Measurements from ENCODE around the gene TLE1. TPM values are rescaled to one million over a fixed set of nuclear protein-coding genes. Genes with fewer than 3 reads are reported as not detected.
"Not testable (repeated sequence)": the region's sequence is repeated elsewhere in the genome, so short reads cannot be mapped to it uniquely, and the experiment has no call there.

The TLE1 gene
- total RNA-seq, 1 donor from 2014 or later = 65.2 TPM

DNA sequence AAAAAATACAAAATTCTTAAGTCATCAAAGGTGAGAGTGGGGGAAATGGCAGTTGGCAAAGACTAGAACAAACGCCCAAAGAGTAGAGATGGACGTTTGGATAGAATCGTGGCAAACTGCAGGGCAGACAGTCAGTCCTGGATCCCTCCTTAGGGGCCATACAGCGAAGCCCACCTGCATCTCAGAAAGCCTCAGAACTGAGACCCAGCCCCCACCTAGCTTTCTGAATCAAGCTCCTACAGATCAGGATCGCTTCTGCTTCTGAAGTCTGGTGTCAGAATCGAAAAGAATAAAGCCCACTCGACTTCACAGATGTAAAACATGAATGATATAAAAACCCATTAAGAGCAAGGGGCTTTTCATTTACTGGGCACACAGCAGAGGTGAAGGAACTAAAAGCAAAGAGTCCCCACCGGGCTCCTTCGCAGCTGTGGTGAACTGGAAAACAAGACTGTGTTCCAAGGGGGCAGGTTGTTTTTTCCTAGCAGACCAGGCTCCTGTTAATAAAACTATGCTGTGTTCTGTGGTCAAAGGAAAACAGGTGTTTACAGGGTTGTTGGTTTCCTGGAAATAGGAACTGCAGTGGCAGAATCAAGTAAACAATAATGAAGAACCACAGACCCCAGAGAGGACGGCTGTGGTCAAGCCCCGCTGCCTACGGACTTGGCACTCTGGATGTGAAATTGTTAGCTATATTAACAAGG lies 91.8 kb downstream of the TLE1 start:
- H3K4me3 ChIP-seq (ENCODE audit: low read length in 3 of 3) = peak overlapping the region in 2 of 3 donors; percentile 10 to 36

DNA sequence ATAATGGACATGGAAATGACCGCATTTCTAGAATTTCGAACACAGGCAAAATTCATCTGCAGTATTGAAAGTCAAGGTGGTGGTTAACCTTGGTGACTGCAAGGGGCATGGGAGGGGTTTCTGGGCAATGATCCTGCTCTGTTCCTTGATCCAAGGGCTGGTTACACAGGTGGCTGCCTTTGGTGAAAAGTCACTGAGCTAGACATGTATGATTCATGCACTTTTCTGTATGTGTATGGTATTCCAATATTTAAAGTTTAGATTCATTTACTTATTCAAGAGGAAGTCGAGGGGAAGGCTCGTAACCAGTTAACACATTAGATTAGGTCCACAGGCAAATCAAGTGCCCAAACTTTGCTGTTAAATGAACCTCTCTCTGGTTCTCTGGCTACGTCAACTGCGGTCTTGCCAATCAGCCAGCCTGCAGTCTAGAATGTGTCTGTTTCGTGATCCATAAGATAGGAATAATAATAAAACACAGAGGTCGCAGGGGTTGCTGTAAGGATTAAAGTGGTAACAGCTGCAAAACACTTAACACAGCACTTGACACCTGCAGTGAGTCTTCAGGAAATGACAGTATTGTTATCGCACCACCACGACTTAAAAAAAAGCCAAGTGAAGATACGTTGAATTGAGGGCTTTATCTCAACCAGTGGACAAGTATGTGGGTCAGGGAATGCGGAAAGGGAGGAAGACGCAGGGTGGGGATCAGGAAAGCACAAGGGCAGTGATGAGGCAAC lies 92.5 kb downstream of the TLE1 start:
- Histone ChIP-seq H3K9ac (ENCODE audit: low read depth in 1 of 3, low read length in 3 of 3) (peak overlapping the region in 1 of 3 donors; percentile 55), H3K9me3 (ENCODE audit: control insufficient read depth in 3 of 3, low read length in 3 of 3) (no peaks in the 10 kb centered on the region), H3K4me3 (ENCODE audit: low read length in 3 of 3) (no peak overlapping the region), H3K27me3 (ENCODE audit: control insufficient read depth in 3 of 3, insufficient read depth in 3 of 3, low read length in 3 of 3) (no peaks in the 10 kb centered on the region), H3K36me3 (ENCODE audit: control insufficient read depth in 3 of 3, insufficient read depth in 3 of 3, low read length in 3 of 3) (peaks cover 0 to 8% (median 2%) of the 10 kb centered on the region in 3 donors), H3K27ac (ENCODE audit: low read depth, low read length) (peak overlapping the region; percentile 89), H3K4me1 (ENCODE audit: control insufficient read depth in 3 of 3, insufficient read depth in 3 of 3, low read length in 3 of 3) (peaks cover 25 to 47% (median 36%) of the 10 kb centered on the region in 3 donors)

More for the DNA sequence above, 91.8 kb downstream of the TLE1 start:
- Histone ChIP-seq H3K36me3 (ENCODE audit: control insufficient read depth in 3 of 3, insufficient read depth in 3 of 3, low read length in 3 of 3) (peaks cover 2 to 4% (median 2%) of the 10 kb centered on the region in 3 donors), H3K27ac (ENCODE audit: low read depth, low read length) (peak overlapping the region; percentile 89), H3K27me3 (ENCODE audit: control insufficient read depth in 3 of 3, insufficient read depth in 3 of 3, low read length in 3 of 3) (no peaks in the 10 kb centered on the region), H3K4me1 (ENCODE audit: control insufficient read depth in 3 of 3, insufficient read depth in 3 of 3, low read length in 3 of 3) (peaks cover 22 to 47% (median 36%) of the 10 kb centered on the region in 3 donors), H3K9me3 (ENCODE audit: control insufficient read depth in 3 of 3, low read length in 3 of 3) (no peaks in the 10 kb centered on the region), H3K9ac (ENCODE audit: low read depth in 1 of 3, low read length in 3 of 3) (peak overlapping the region; percentile 27 to 66 (median 55))

DNA sequence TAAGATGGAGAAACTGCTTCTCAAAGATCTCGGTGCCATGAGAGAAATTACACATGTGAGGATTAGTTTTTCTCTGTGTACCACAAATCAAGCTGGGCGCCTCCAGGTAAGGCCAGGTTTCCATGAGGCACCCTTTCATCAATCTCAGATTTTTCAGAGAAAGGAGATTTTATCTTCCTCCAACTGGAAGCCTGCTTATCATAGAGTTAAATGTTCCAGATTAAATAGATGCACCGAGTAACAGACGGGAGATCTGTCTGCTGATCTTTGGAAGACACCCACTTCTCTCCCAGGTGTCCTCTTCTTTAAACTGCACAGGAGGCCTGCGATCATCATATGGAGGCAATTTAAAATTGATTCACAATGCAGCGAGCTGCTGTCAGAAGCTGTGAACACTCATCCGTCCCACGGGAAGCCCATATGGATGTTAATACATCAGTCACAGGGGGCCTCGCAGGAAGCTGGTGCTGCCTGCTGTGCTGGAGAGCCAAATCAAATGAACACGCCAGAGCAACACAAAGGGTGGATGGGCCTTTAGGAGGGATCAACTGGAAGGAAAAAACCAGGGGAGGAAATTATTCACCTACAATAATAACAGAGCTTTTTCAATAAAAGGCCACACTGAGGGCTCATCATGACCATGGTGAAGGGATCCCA lies 93.3 kb downstream of the TLE1 start:
- no peak overlapping the region for H3K4me3 ChIP-seq (ENCODE audit: low read length in 3 of 3)
- H3K9ac ChIP-seq (ENCODE audit: low read depth in 1 of 3, low read length in 3 of 3) = no peak overlapping the region
- H3K4me1 ChIP-seq (ENCODE audit: control insufficient read depth in 3 of 3, insufficient read depth in 3 of 3, low read length in 3 of 3) = peaks cover 24 to 42% (median 36%) of the 10 kb centered on the region in 3 donors

DNA sequence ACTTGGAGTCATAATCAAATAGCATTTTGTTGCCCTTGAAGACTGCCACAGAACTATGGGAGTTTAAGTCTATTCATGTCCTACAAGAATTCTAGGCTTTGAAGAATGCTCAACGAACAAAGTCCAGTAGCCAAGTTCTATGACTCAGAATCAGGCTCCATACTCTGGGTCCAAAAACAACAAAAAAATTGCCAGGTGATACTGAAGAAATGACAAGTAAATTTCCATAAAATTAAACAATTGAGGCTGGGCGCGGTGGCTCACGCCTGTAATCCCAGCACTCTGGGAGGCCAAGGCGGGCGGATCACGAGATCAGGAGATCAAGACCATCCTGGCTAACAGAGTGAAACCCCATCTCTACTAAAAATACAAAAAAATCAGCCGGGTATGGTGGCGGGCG lies 94.1 kb downstream of the TLE1 start:
- H3K4me3 ChIP-seq (ENCODE audit: low read length in 3 of 3); H3K9me3 ChIP-seq (ENCODE audit: control insufficient read depth in 3 of 3, low read length in 3 of 3); H3K27ac ChIP-seq (ENCODE audit: low read depth, low read length); H3K27me3 ChIP-seq (ENCODE audit: control insufficient read depth in 3 of 3, insufficient read depth in 3 of 3, low read length in 3 of 3); H3K9ac ChIP-seq (ENCODE audit: low read depth in 1 of 3, low read length in 3 of 3): not testable (repeated sequence)
- Histone ChIP-seq H3K4me1 (ENCODE audit: control insufficient read depth in 3 of 3, insufficient read depth in 3 of 3, low read length in 3 of 3) (peaks cover 28 to 36% (median 36%) of the 10 kb centered on the region in 3 donors), H3K36me3 (ENCODE audit: control insufficient read depth in 3 of 3, insufficient read depth in 3 of 3, low read length in 3 of 3) (peaks cover 8 to 20% (median 13%) of the 10 kb centered on the region in 3 donors)

More for the DNA sequence above, 93.3 kb downstream of the TLE1 start:
- Histone ChIP-seq H3K9me3 (ENCODE audit: control insufficient read depth in 3 of 3, low read length in 3 of 3) (no peaks in the 10 kb centered on the region), H3K27ac (ENCODE audit: low read depth, low read length) (no peak overlapping the region), H3K27me3 (ENCODE audit: control insufficient read depth in 3 of 3, insufficient read depth in 3 of 3, low read length in 3 of 3) (no peaks in the 10 kb centered on the region), H3K36me3 (ENCODE audit: control insufficient read depth in 3 of 3, insufficient read depth in 3 of 3, low read length in 3 of 3) (peaks cover 1 to 12% (median 6%) of the 10 kb centered on the region in 3 donors)

DNA sequence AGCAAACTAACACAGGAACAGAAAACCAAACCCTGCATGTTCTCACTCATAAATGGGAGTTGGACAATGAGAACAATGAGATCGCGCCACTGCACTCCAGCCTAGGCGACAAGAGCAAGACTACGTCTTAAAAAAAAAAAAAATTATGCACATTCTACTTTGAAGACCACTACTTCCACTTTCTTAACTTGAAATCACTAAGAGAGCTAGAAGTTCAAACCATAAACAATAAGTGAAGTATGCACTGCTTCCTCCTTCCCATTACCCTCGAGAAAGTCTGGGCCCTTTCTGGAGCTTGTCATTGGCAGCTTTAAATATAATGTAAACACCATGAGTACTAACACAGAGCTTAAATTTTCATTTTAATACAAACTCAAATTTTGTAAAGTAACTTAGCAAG lies 94.9 kb downstream of the TLE1 start:
- Histone ChIP-seq H3K27me3 (ENCODE audit: control insufficient read depth in 3 of 3, insufficient read depth in 3 of 3, low read length in 3 of 3) (no peaks in the 10 kb centered on the region), H3K9me3 (ENCODE audit: control insufficient read depth in 3 of 3, low read length in 3 of 3) (no peaks in the 10 kb centered on the region), H3K9ac (ENCODE audit: low read depth in 1 of 3, low read length in 3 of 3) (no peak overlapping the region), H3K4me1 (ENCODE audit: control insufficient read depth in 3 of 3, insufficient read depth in 3 of 3, low read length in 3 of 3) (peaks cover 31 to 36% (median 31%) of the 10 kb centered on the region in 3 donors), H3K36me3 (ENCODE audit: control insufficient read depth in 3 of 3, insufficient read depth in 3 of 3, low read length in 3 of 3) (peaks cover 13 to 27% (median 21%) of the 10 kb centered on the region in 3 donors), H3K27ac (ENCODE audit: low read depth, low read length) (no peak overlapping the region), H3K4me3 (ENCODE audit: low read length in 3 of 3) (no peak overlapping the region)

DNA sequence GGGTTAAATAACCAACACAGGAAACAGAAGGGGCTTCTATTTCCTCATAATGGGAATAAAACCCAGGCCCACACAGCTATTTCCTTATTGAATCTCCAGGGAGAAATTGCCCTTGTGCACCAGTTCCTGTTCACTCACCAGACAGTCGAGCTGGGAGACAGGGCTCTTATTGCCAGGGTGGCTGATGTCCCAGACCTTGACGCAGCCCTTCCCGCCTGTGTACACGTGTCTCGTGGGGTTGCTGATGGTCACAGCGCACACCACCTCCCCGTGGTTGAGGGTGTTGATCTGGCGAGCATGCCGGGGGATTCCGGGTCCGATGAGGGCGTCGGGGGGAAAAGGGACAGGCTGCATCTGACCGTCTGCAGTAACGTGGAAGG lies 96.5 kb downstream of the TLE1 start:
- H3K9me3 ChIP-seq (ENCODE audit: control insufficient read depth in 3 of 3, low read length in 3 of 3) = no peaks in the 10 kb centered on the region
- no peak overlapping the region for H3K4me3 ChIP-seq (ENCODE audit: low read length in 3 of 3)
- H3K36me3 ChIP-seq (ENCODE audit: control insufficient read depth in 3 of 3, insufficient read depth in 3 of 3, low read length in 3 of 3) = peaks cover 26 to 42% (median 32%) of the 10 kb centered on the region in 3 donors
- H3K27me3 ChIP-seq (ENCODE audit: control insufficient read depth in 3 of 3, insufficient read depth in 3 of 3, low read length in 3 of 3) = no peaks in the 10 kb centered on the region
- no peak overlapping the region for H3K9ac ChIP-seq (ENCODE audit: low read depth in 1 of 3, low read length in 3 of 3)
- peaks cover 16 to 21% (median 21%) of the 10 kb centered on the region in 3 donors for H3K4me1 ChIP-seq (ENCODE audit: control insufficient read depth in 3 of 3, insufficient read depth in 3 of 3, low read length in 3 of 3)
- H3K27ac ChIP-seq (ENCODE audit: low read depth, low read length) = no peak overlapping the region

DNA sequence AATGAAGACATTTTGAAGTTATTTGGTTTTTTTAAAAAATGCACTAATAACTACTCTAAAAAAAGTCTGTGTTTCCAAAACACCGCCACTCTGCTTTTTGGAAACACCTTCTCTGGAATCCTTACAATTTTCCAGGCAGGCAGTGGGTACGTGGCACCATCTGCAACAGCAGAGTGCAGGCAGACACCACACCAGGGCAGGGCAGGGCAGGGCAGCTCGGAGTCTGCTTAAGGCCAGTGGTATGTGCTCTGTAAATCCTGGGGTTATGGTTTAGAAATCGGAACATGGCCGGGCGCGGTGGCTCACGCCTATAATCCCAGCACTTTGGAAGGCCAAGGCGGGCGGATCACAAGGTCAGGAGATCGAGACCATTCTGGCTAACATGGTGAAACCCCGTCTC lies 97.6 kb downstream of the TLE1 start:
- Histone ChIP-seq H3K9ac (ENCODE audit: low read depth in 1 of 3, low read length in 3 of 3) (no peak overlapping the region), H3K27ac (ENCODE audit: low read depth, low read length) (no peak overlapping the region), H3K4me1 (ENCODE audit: control insufficient read depth in 3 of 3, insufficient read depth in 3 of 3, low read length in 3 of 3) (peaks cover 6 to 12% (median 11%) of the 10 kb centered on the region in 3 donors), H3K27me3 (ENCODE audit: control insufficient read depth in 3 of 3, insufficient read depth in 3 of 3, low read length in 3 of 3) (no peaks in the 10 kb centered on the region), H3K9me3 (ENCODE audit: control insufficient read depth in 3 of 3, low read length in 3 of 3) (no peaks in the 10 kb centered on the region), H3K4me3 (ENCODE audit: low read length in 3 of 3) (no peak overlapping the region), H3K36me3 (ENCODE audit: control insufficient read depth in 3 of 3, insufficient read depth in 3 of 3, low read length in 3 of 3) (peaks cover 30 to 49% (median 43%) of the 10 kb centered on the region in 3 donors)

DNA sequence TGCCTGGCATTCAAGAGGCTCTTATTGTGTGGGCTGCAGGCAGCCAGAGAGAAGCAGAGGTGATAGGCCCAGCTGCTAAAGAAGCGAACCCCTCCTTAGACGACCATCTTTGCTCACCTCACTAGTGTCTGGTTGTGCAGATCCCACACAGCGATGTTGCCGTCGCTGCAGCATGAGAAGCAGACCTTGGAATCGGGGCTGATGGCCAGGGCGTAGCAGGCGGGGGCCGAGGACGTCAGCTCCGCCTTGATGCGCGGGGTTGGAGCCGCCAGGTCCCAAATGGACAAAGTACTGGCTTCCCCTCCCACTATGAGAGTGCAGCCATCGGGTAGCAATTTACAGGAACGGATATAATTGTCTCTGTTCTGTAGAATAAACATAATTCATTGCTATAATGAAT lies 98.7 kb downstream of the TLE1 start:
- Histone ChIP-seq H3K9me3 (ENCODE audit: control insufficient read depth in 3 of 3, low read length in 3 of 3) (no peaks in the 10 kb centered on the region), H3K27ac (ENCODE audit: low read depth, low read length) (no peak overlapping the region), H3K4me1 (ENCODE audit: control insufficient read depth in 3 of 3, insufficient read depth in 3 of 3, low read length in 3 of 3) (peaks cover 3 to 12% (median 4%) of the 10 kb centered on the region in 3 donors), H3K27me3 (ENCODE audit: control insufficient read depth in 3 of 3, insufficient read depth in 3 of 3, low read length in 3 of 3) (no peaks in the 10 kb centered on the region), H3K36me3 (ENCODE audit: control insufficient read depth in 3 of 3, insufficient read depth in 3 of 3, low read length in 3 of 3) (peaks cover 34 to 54% (median 49%) of the 10 kb centered on the region in 3 donors), H3K4me3 (ENCODE audit: low read length in 3 of 3) (no peak overlapping the region), H3K9ac (ENCODE audit: low read depth in 1 of 3, low read length in 3 of 3) (no peak overlapping the region)

DNA sequence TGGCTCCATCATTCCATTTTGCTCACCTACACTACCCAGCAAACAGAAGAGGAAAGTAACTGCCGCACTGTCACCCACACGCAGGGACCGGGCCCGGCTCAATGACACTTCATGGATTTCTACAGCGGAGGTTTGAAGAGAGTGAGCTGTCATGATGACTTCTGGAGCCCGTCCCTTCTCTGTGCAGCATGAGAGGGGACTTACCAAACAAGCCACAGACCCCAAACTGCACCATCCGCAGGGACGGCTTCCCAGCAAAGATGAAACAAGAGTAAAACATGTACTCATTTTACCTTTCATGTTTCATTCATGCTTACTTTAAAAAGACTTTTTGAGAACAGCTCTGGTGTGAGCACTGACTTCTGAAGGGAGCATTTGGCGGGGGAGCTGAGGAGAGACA lies 99.5 kb downstream of the TLE1 start:
- H3K9ac ChIP-seq (ENCODE audit: low read depth in 1 of 3, low read length in 3 of 3) = no peak overlapping the region
- no peaks in the 10 kb centered on the region for H3K9me3 ChIP-seq (ENCODE audit: control insufficient read depth in 3 of 3, low read length in 3 of 3)
- H3K27ac ChIP-seq (ENCODE audit: low read depth, low read length) = no peak overlapping the region
- H3K36me3 ChIP-seq (ENCODE audit: control insufficient read depth in 3 of 3, insufficient read depth in 3 of 3, low read length in 3 of 3) = peaks cover 39 to 62% (median 56%) of the 10 kb centered on the region in 3 donors
- H3K4me3 ChIP-seq (ENCODE audit: low read length in 3 of 3) = no peak overlapping the region
- H3K4me1 ChIP-seq (ENCODE audit: control insufficient read depth in 3 of 3, insufficient read depth in 3 of 3, low read length in 3 of 3) = peaks cover 3 to 12% (median 4%) of the 10 kb centered on the region in 3 donors
- H3K27me3 ChIP-seq (ENCODE audit: control insufficient read depth in 3 of 3, insufficient read depth in 3 of 3, low read length in 3 of 3) = no peaks in the 10 kb centered on the region

Data from skeletal muscle tissue (tissue), 4 donors.